K562 (cell line): Measurements from ENCODE around the gene IQCN. TPM values are rescaled to one million over a fixed set of nuclear protein-coding genes. Genes with fewer than 3 reads are reported as not detected.
A peak's percentile ranks its signal among the peaks of the same experiment; 100 is the strongest.

Experiments used
- ATAC-seq: fragments of 200-7000 bp; cut with Tn5 transposase; 3 replicates; pipeline ENCODE4 v1.9.1; 2020; ENCODE audit warnings: moderate library complexity
- BruUV-seq: library from RNA; stranded (reverse); fragments of 400-500 nt; replicated peaks from 2 replicates; lab custom pipeline; 2021; lab: Mats Ljungman, UMichigan
- CTCF ChIA-PET: fragments of 300-600 bp; formaldehyde crosslinking; extraction: SDS; loops from one replicate; lab custom pipeline; 2021; ENCODE audit warnings: low intra/inter-chr PET ratio; lab: Yijun Ruan, JAX
- POLR2A ChIA-PET: fragments of 300-600, 350-650 bp; sonication (Branson Sonifier 250); formaldehyde crosslinking; extraction: SDS; loops from one replicate; lab custom pipeline; 2021; ENCODE audit warnings: antibody characterized with exemption, inconsistent platforms; lab: Yijun Ruan, JAX
- DNase-seq, 4 experiments: peaks; one replicate each; pipeline versions ENCODE4 v3.0.0 to v3.0.0-alpha.2; 2011 to 2018; ENCODE audit warnings: low spot score in 3 of 4, mixed read lengths in 3 of 4; ENCODE audit errors: extremely low read depth in 1 of 4
- FAIRE-seq: peaks from 2 replicates; lab custom pipeline; 2011; peaks lifted over from hg19 to GRCh38; lab: Jason Lieb, UNC
- H2AFZ ChIP-seq: 2 replicates; pipeline ENCODE4 v1.6.0; 2011; ENCODE audit warnings: low read depth, low read length, control low read depth, inconsistent platforms
- H3K27ac ChIP-seq: fragments of 200-600 bp; 3 replicates; pipeline ENCODE4 v1.8.0; 2011; ENCODE audit warnings: low read depth, mild to moderate bottlenecking, control low read depth, inconsistent platforms, low read length, moderate library complexity, mixed read lengths; ENCODE audit errors: extremely low read depth
- H3K27me3 ChIP-seq, 2 experiments: fragments of 300-600 bp in 1 of 2; 2 replicates in 1 of 2; 3 replicates in 1 of 2; pipeline versions ENCODE4 v1.6.0 to v1.8.0; 2011; ENCODE audit warnings: inconsistent platforms in 2 of 2, low read length in 2 of 2, mild to moderate bottlenecking in 1 of 2, mixed read lengths in 1 of 2, moderate library complexity in 1 of 2; ENCODE audit not compliant: control insufficient read depth in 2 of 2, insufficient read depth in 2 of 2
- H3K36me3 ChIP-seq: fragments of 300-600 bp; 3 replicates; pipeline ENCODE4 v1.8.0; 2011; ENCODE audit warnings: mild to moderate bottlenecking, low read length, inconsistent platforms; ENCODE audit not compliant: control insufficient read depth, insufficient read depth
- H3K4me1 ChIP-seq, 2 experiments: fragments of 200-600 bp in 1 of 2; replicated peaks in 1 of 2; 2 replicates in 1 of 2; 3 replicates in 1 of 2; pipeline versions ENCODE4 v1.5.1 to v1.8.0; 2011; ENCODE audit warnings: inconsistent platforms in 2 of 2, low read length in 2 of 2, mild to moderate bottlenecking in 1 of 2, mixed read lengths in 1 of 2, moderate library complexity in 1 of 2; ENCODE audit not compliant: control insufficient read depth in 2 of 2, insufficient read depth in 2 of 2
- H3K4me2 ChIP-seq: 2 replicates; pipeline ENCODE4 v1.6.1; 2011; ENCODE audit warnings: low read length, control low read depth, inconsistent platforms, mixed read lengths; ENCODE audit not compliant: insufficient read depth
- H3K4me3 ChIP-seq: fragments of 200-600 bp; sonication (generic), shearing (Covaris generic); 2 replicates; pipeline ENCODE4 v1.5.1; 2016; ENCODE audit warnings: control low read depth, inconsistent platforms
- H3K79me2 ChIP-seq: fragments of 200-600 bp; 3 replicates; pipeline ENCODE4 v1.8.0; 2011; ENCODE audit warnings: low read length, inconsistent platforms; ENCODE audit not compliant: control insufficient read depth, insufficient read depth
- H3K9ac ChIP-seq, 2 experiments: 2 replicates each; pipeline versions ENCODE4 v1.6.0 to v1.6.1; 2011; ENCODE audit warnings: low read depth in 2 of 2, low read length in 2 of 2, control low read depth in 1 of 2, inconsistent platforms in 1 of 2, mild to moderate bottlenecking in 1 of 2, mixed read lengths in 1 of 2; ENCODE audit not compliant: insufficient read depth in 1 of 2
- H3K9me1 ChIP-seq: one replicate; pipeline ENCODE4 v1.6.0; 2011; ENCODE audit warnings: inconsistent platforms, mild to moderate bottlenecking, low read length, moderate library complexity; ENCODE audit not compliant: control insufficient read depth, insufficient read depth
- H3K9me3 ChIP-seq: replicated peaks from 2 replicates; pipeline ENCODE4 v1.5.1; 2011; ENCODE audit warnings: low read depth, low read length, inconsistent platforms; ENCODE audit not compliant: control insufficient read depth, insufficient read depth
- H4K20me1 ChIP-seq: replicated peaks from 2 replicates; pipeline ENCODE4 v1.6.1; 2011; ENCODE audit warnings: low read length, inconsistent platforms, mixed read lengths; ENCODE audit not compliant: control insufficient read depth, insufficient read depth
- CBX5 ChIP-seq: IDR thresholded peaks from 2 replicates; pipeline ENCODE4 v1.6.1; 2014; ENCODE audit warnings: low read depth, borderline replicate concordance
- CHCHD3 ChIP-seq: fragments of 250-450 bp; sonication (Bioruptor Pico); IDR thresholded peaks from 2 replicates; pipeline ENCODE4 v2.1.2; 2022; ENCODE audit warnings: mild to moderate bottlenecking
- COPS2 ChIP-seq: fragments of 450-650 bp; conservative IDR thresholded peaks from 2 replicates; pipeline ENCODE4 v1.6.1; 2016; ENCODE audit warnings: mild to moderate bottlenecking, moderate library complexity
- DDX20 ChIP-seq: fragments of 450-650 bp; IDR thresholded peaks from 2 replicates; pipeline ENCODE4 v1.6.1; 2016; ENCODE audit warnings: missing genetic modification characterization, low read depth, mild to moderate bottlenecking, missing compliant biosample characterization, moderate library complexity
- ETV5 ChIP-seq: sonication (generic); formaldehyde crosslinking; IDR thresholded peaks from 2 replicates; pipeline ENCODE4 v1.4.0; 2020; ENCODE audit warnings: low read depth, mild to moderate bottlenecking, missing genetic modification reagents
- EZH2 ChIP-seq: IDR thresholded peaks from 2 replicates; pipeline ENCODE4 v1.6.1; 2012; ENCODE audit warnings: low read depth, mild to moderate bottlenecking, inconsistent platforms, low read length, borderline replicate concordance
- GTF2E2 ChIP-seq: fragments of 200-800 bp; sonication (Bioruptor generic); IDR thresholded peaks from 2 replicates; pipeline ENCODE4 v1.6.1; 2016; ENCODE audit warnings: missing genetic modification characterization, missing compliant biosample characterization
- ILK ChIP-seq: fragments of 450-650 bp; IDR thresholded peaks from 2 replicates; pipeline ENCODE4 v1.6.1; 2016; ENCODE audit warnings: missing genetic modification characterization, low read depth, mild to moderate bottlenecking, missing compliant biosample characterization, moderate library complexity, borderline replicate concordance
- KLF10 ChIP-seq: fragments of 250-450 bp; sonication (Bioruptor Pico); IDR thresholded peaks from 2 replicates; pipeline ENCODE4 v1.6.1; 2021; ENCODE audit warnings: matching md5 sums
- PCBP1 ChIP-seq: fragments of 200-400 bp; formaldehyde crosslinking; IDR thresholded peaks from 2 replicates; pipeline ENCODE4 v1.6.1; 2018; ENCODE audit warnings: mild to moderate bottlenecking, low read depth, low read length; ENCODE audit not compliant: poor library complexity, severe bottlenecking
- PHF20 ChIP-seq: fragments of 450-650 bp; IDR thresholded peaks from 2 replicates; pipeline ENCODE4 v1.6.1; 2018; ENCODE audit not compliant: partially characterized antibody
- SP1 ChIP-seq: sonication (generic); formaldehyde crosslinking; IDR thresholded peaks from 2 replicates; pipeline ENCODE4 v1.8.1; 2022; ENCODE audit warnings: mild to moderate bottlenecking, missing genetic modification reagents
- TFAM ChIP-seq: fragments of 250-450 bp; sonication (Bioruptor Pico); conservative IDR thresholded peaks from 2 replicates; pipeline ENCODE4 v1.5.0; 2021; ENCODE audit warnings: mild to moderate bottlenecking, moderate library complexity
- ZSCAN29 ChIP-seq: fragments of 450-650 bp; IDR thresholded peaks from 2 replicates; pipeline ENCODE4 v1.6.1; 2017
- WGBS: fragments of 100-300 bp; shearing (Covaris generic); methylation state at CpG from one replicate; pipeline ENCODE4 v1.1.6; 2016; ENCODE audit warnings: low coverage, mixed read lengths; ENCODE audit not compliant: insufficient coverage; ENCODE audit errors: missing lambda C conversion rate; 5-methylcytosine and 5-hydroxymethylcytosine counted together
- in situ Hi-C: fragments of 300-500 bp; cut with MboI; formaldehyde crosslinking; loops from 4 replicates; pipeline ENCODE4 v1.15.0; 2018; ENCODE audit warnings: inconsistent platforms, mixed read lengths
- intact Hi-C: fragments of 100-400 bp; cut with micrococcal nuclease; formaldehyde crosslinking; loops from 2 replicates; pipeline ENCODE4 v1.14.2; 2022
- polyA plus RNA-seq, 8 experiments: library from polyadenylated mRNA; depleted of rRNA in 4 of 8; stranded (reverse) in 5 of 8; unstranded in 3 of 8; fragments of >200 nt; fragmentation: Nextera tagmentation in 2 of 8; fragmentation: Illumina TruSeq in 1 of 8; extraction: Ambion mirVana in 2 of 8; extraction: Trizol in 1 of 8; gene quantifications; 2 replicates each; pipeline versions ENCODE4 v1.2.1 to v1.2.3, GENCODE V29; 2011 to 2014; ENCODE audit warnings: inconsistent platforms in 1 of 8, missing spikeins in 1 of 8
- total RNA-seq, 7 experiments: library from RNA; depleted of rRNA in 6 of 7; stranded (reverse); fragments of >200 nt in 6 of 7; fragmentation: Illumina TruSeq in 2 of 7; extraction: Trizol in 2 of 7; gene quantifications; 2 replicates each; pipeline versions ENCODE4 v1.2.1 to v1.2.3, GENCODE V29; 2011 to 2021; ENCODE audit warnings: low replicate concordance in 1 of 7
- TF ChIP-seq, protein P1 (sequence below), 3 experiments: IDR thresholded peaks in 2 of 3; conservative IDR thresholded peaks in 1 of 3; 2 replicates each; pipeline ENCODE4 v1.5.1; 2011 to 2012; ENCODE audit warnings: low read length in 3 of 3, mild to moderate bottlenecking in 3 of 3, control low read depth in 2 of 3, improper control_type of control experiment in 1 of 3, inconsistent platforms in 1 of 3, low read depth in 1 of 3, mixed read lengths in 1 of 3, moderate library complexity in 1 of 3; ENCODE audit not compliant: insufficient read depth in 2 of 3
- TF ChIP-seq, protein P2 (sequence below): fragments of 250-450 bp; sonication (Bioruptor Pico); IDR thresholded peaks from 2 replicates; pipeline ENCODE4 v1.8.0; 2021; ENCODE audit warnings: borderline replicate concordance, mild to moderate bottlenecking, moderate library complexity; ENCODE audit not compliant: poor library complexity, severe bottlenecking
- TF ChIP-seq, protein P3 (sequence below), 2 experiments: IDR thresholded peaks; 2 replicates each; pipeline ENCODE4 v1.6.1; 2012; ENCODE audit warnings: improper control_type of control experiment in 2 of 2, low read depth in 2 of 2, low read length in 2 of 2, borderline replicate concordance in 1 of 2

Gene IQCN
- total and polyA plus RNA-seq, 9 of the 15 experiments (the other 6 are each of a cell fraction or from before 2014, with no cell fraction given), result 0.01 to 0.07 (median 0.04) TPM; not detected in 3

DNA sequence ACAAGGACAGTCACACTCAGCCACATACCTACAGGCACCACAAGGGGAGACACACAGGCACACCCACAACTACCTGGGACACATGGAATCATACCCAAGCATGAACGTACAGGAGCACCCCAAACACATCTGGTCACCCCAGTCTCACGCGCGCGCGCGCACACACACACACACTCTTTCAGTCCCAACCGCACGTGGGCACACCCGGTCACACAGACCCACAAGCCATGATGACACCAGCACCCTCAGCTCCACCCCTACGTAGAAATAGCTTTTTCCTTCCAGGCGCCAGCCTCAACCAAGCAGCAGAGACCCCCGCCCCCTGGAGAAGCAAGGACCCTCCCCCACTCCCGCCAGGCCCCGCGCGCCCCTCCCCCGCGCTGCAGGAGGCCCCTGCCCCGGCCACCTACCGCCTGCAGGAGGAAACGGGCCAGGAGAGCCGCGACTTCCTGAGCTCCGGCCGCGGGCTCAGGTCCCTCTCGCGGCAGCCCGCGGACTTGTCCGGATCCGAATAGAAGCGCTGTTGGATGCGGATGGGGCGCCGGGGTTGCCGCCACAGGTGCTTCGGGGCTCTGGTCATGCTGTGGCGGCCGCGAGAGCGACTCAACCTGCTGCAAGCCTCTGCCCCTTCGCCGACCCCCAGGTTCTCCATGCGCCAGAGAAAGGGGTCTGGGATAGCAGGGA is 41.6 kb downstream of the IQCN start:
- H3K36me3 ChIP-seq, result no peaks in the 10 kb centered on the region
- H3K4me2 ChIP-seq, result peak overlapping the region; percentile 60
- H3K9me1 ChIP-seq, result peaks cover 6% of the 10 kb centered on the region
- ATAC-seq (peak; percentile 92), DNase-seq (peak; percentile 72 to 79 (median 75)), FAIRE-seq (no peak)
- in situ Hi-C loops, result no loop called here
- BruUV-seq, result no TSS peak
- no peaks in the 10 kb centered on the region for H3K79me2 ChIP-seq
- H3K9ac ChIP-seq, result peak overlapping the region in 1 of 2 experiments; percentile 73; a peak in 1 of 4 replicates
- CTCF ChIA-PET, result interaction anchor here (0.7 kb wide), 1 partner anchor 13 kb away, joined by 3 read pairs; no protein-coding TSS in a partner anchor
- H3K9me3 ChIP-seq, result no peaks in the 10 kb centered on the region
- H4K20me1 ChIP-seq, result peaks cover 5% of the 10 kb centered on the region; the same call in 1 of the 2 replicates
- H3K4me3 ChIP-seq, result peak overlapping the region; percentile 28
- H3K4me1 ChIP-seq, result peaks cover 15 to 27% of the 10 kb centered on the region in 2 experiments; a peak in 4 of 5 replicates
- peaks cover 0 to 14% of the 10 kb centered on the region in 2 experiments; a peak in 4 of 5 replicates for H3K27me3 ChIP-seq
- H2AFZ ChIP-seq, result 0 out of 2 replicates have a peak overlapping the region, but pooled peaks have one; percentile 9
- POLR2A ChIA-PET, result interaction anchor here (0.9 to 2.0 kb wide), 10 partner anchors 8 to 155 kb away, joined by 3 to 12 read pairs (median 4); partner anchors contain the start of gene JUND
- WGBS, result 2% methylated on average over 10 of the region's 46 CpGs
- intact Hi-C loops, result no loop called here
- no peak overlapping the region for H3K27ac ChIP-seq
- TF ChIP-seq, protein P1, sequence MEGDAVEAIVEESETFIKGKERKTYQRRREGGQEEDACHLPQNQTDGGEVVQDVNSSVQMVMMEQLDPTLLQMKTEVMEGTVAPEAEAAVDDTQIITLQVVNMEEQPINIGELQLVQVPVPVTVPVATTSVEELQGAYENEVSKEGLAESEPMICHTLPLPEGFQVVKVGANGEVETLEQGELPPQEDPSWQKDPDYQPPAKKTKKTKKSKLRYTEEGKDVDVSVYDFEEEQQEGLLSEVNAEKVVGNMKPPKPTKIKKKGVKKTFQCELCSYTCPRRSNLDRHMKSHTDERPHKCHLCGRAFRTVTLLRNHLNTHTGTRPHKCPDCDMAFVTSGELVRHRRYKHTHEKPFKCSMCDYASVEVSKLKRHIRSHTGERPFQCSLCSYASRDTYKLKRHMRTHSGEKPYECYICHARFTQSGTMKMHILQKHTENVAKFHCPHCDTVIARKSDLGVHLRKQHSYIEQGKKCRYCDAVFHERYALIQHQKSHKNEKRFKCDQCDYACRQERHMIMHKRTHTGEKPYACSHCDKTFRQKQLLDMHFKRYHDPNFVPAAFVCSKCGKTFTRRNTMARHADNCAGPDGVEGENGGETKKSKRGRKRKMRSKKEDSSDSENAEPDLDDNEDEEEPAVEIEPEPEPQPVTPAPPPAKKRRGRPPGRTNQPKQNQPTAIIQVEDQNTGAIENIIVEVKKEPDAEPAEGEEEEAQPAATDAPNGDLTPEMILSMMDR (IDR thresholded peaks at IDR 0.05 in 2 of 3, conservative IDR thresholded peaks at IDR 0.05 in 1 of 3; ENCODE audit: insufficient read depth in 2 of 3, low read depth in 1 of 3, low read length in 3 of 3), result peak; percentile 31 to 87 (median 39); a peak in 4 of 6 replicates
- TF ChIP-seq COPS2 (no peak), DDX20 (tag) (no peak), SP1 (CRISPR knock-in tag) (peak; percentile 17; the same call in 1 of the 2 replicates), KLF10 (CRISPR knock-in tag) (no peak), CHCHD3 (CRISPR knock-in tag) (no peak), PCBP1 (peak; percentile 77), PHF20 (peak; percentile 23), ZSCAN29 (peak; percentile 97), ILK (tag) (no peak), EZH2 (no peak), GTF2E2 (no peak), ETV5 (CRISPR knock-in tag) (no peak), CBX5 (no peak), TFAM (no peak)
- TF ChIP-seq, protein P2, sequence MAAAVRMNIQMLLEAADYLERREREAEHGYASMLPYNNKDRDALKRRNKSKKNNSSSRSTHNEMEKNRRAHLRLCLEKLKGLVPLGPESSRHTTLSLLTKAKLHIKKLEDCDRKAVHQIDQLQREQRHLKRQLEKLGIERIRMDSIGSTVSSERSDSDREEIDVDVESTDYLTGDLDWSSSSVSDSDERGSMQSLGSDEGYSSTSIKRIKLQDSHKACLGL, result no peak
- TF ChIP-seq, protein P3, sequence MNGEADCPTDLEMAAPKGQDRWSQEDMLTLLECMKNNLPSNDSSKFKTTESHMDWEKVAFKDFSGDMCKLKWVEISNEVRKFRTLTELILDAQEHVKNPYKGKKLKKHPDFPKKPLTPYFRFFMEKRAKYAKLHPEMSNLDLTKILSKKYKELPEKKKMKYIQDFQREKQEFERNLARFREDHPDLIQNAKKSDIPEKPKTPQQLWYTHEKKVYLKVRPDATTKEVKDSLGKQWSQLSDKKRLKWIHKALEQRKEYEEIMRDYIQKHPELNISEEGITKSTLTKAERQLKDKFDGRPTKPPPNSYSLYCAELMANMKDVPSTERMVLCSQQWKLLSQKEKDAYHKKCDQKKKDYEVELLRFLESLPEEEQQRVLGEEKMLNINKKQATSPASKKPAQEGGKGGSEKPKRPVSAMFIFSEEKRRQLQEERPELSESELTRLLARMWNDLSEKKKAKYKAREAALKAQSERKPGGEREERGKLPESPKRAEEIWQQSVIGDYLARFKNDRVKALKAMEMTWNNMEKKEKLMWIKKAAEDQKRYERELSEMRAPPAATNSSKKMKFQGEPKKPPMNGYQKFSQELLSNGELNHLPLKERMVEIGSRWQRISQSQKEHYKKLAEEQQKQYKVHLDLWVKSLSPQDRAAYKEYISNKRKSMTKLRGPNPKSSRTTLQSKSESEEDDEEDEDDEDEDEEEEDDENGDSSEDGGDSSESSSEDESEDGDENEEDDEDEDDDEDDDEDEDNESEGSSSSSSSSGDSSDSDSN (IDR thresholded peaks at IDR 0.05; ENCODE audit: borderline replicate concordance in 1 of 2, low read depth in 2 of 2, low read length in 2 of 2), result peak in 1 of 2 experiments; percentile 34; a peak in 1 of 4 replicates
